ENCODE measurements around the gene AGPAT2.
"Not testable (repeated sequence)": the region's sequence is repeated elsewhere in the genome, so short reads cannot be mapped to it uniquely, and the experiment has no call there.

The AGPAT2 gene

GRCh38 chr9:136643596-136644342 lies 43.5 kb downstream of the AGPAT2 start:
- peak; percentile 17 for DNase-seq

- DNase-seq = no peak
These were observed 44.8 kb downstream of the AGPAT2 start for GRCh38 chr9:136642439-136642921.

GRCh38 chr9:136640171-136641111 lies 46.8 kb downstream of the AGPAT2 start:
- DNase-seq = peak; percentile 77

GRCh38 chr9:136634904-136635303 lies 52.4 kb downstream of the AGPAT2 start:
- DNase-seq = no peak

- DNase-seq = not testable (repeated sequence)
These were observed 54.7 kb downstream of the AGPAT2 start for GRCh38 chr9:136632491-136633106.

GRCh38 chr9:136632072-136632471 lies 55.2 kb downstream of the AGPAT2 start:
- not testable (repeated sequence) for DNase-seq

GRCh38 chr9:136631038-136632000 lies 55.9 kb downstream of the AGPAT2 start:
- peak; percentile 87 for DNase-seq

GRCh38 chr9:136630662-136630992 lies 56.6 kb downstream of the AGPAT2 start:
- DNase-seq = no peak

GRCh38 chr9:136629879-136630661 lies 57.2 kb downstream of the AGPAT2 start:
- DNase-seq = peak; percentile 75

GRCh38 chr9:136629001-136629878 lies 58.0 kb downstream of the AGPAT2 start:
- DNase-seq = no peak

GRCh38 chr9:136628268-136628667 lies 59.0 kb downstream of the AGPAT2 start:
- DNase-seq = peak; percentile 26

GRCh38 chr9:136627703-136628102 lies 59.6 kb downstream of the AGPAT2 start:
- DNase-seq = no peak

GRCh38 chr9:136626740-136627642 lies 60.3 kb downstream of the AGPAT2 start:
- peak; percentile 20 for DNase-seq

- DNase-seq = peak; percentile 21
These were observed 61.1 kb downstream of the AGPAT2 start for GRCh38 chr9:136626066-136626725.

- peak; percentile 68 for DNase-seq
These were observed 61.9 kb downstream of the AGPAT2 start for GRCh38 chr9:136625101-136626065.

- peak; percentile 23 for DNase-seq
These were observed 62.9 kb downstream of the AGPAT2 start for GRCh38 chr9:136624184-136624951.

GRCh38 chr9:136623842-136624183 lies 63.4 kb downstream of the AGPAT2 start:
- peak; percentile 20 for DNase-seq
